Loucy (cell line): ENCODE data around the gene DMRT3.

Experiments used
- CTCF ChIP-seq: fragments of 200-600 bp; sonication (generic); conservative IDR thresholded peaks from 2 replicates; pipeline ENCODE4 v1.5.1; 2014; ENCODE audit warnings: mild to moderate bottlenecking, antibody characterized with exemption, low read length
- EZH2phosphoT487 ChIP-seq: fragments of 200-600 bp; IDR thresholded peaks from 2 replicates; pipeline ENCODE4 v1.6.1; 2018; ENCODE audit warnings: antibody characterized with exemption, mild to moderate bottlenecking, moderate library complexity, borderline replicate concordance

DNA sequence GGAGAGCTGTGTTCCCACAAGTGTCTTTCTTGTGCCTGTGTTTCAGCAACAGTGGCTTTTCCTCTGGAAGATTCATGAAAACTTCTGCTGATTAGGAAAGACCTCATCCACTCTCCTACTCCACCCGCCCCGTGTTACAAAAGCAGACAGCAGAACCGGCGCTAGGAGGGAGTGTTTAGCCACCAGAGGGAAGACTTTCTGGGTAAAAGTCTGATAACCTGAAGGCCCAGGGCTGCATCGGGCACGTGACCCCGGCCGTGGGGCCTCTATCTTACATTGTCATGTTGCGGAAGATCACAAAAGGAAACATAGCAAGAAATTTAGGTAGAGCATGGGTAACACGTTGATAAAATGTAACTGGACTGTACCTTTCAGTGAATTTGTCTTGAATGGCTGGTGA, 41.7 kb downstream of the DMRT3 start:
- peak; percentile 73 for TF ChIP-seq CTCF
- TF ChIP-seq EZH2phosphoT487: no peak
